ENCODE results near the gene CBR4. TPM values are rescaled to one million over a fixed set of nuclear protein-coding genes. Genes with fewer than 3 reads are reported as not detected.

Gene CBR4
- total RNA-seq, 1 experiment from 2014 or later, result 12.6 TPM

DNA sequence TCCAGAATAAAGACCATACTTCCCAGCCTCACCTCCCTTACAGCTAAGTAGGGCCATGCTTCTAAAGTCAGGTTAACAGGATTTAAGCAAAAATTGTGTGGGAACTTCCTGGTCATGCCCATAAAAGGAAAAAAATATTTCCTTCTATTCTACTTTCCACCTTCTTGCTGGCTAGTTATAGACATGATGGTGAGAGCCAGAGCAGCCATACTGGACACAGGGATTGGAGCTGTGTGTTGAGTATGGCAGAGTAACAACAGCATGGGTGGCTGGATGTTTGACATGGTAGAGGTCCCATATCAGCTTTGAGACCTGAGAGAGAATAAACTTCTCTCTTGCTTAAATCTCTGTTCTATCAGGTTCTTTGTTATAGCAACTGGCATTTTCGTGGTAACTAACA lies 15.1 kb upstream of the CBR4 start:
- H3K4me3 ChIP-seq (ENCODE audit: low read length), result no peak overlapping the region
- H3K4me2 ChIP-seq (ENCODE audit: low read length), result no peak overlapping the region
- no peaks in the 10 kb centered on the region for H3K79me2 ChIP-seq (ENCODE audit: low read length)
- POLR2A ChIA-PET (ENCODE audit: unreplicated experiment), result no interaction called here
- intact Hi-C loops (cut with micrococcal nuclease), result loop anchor here (1.0 to 5.0 kb wide), 2 partner anchors 47 to 461 kb away; no protein-coding TSS in a partner anchor
- ATAC-seq (no peak), DNase-seq (no peak)
- BruUV-seq (replicated peaks), result no TSS peak
- no peaks in the 10 kb centered on the region for H3F3A ChIP-seq (ENCODE audit: low read length, unreplicated experiment)
- no peaks in the 10 kb centered on the region for H3K27me3 ChIP-seq (ENCODE audit: low read length)
- no peak overlapping the region for H2AFZ ChIP-seq (ENCODE audit: low read length)
- no peaks in the 10 kb centered on the region for H3K36me3 ChIP-seq (ENCODE audit: low read depth, low read length)
- H3K9me2 ChIP-seq (replicated peaks; ENCODE audit: low read length), result no peaks in the 10 kb centered on the region
- peaks cover 11% of the 10 kb centered on the region for H3K4me1 ChIP-seq (ENCODE audit: insufficient read depth, low read length)
- no peaks in the 10 kb centered on the region for H4K20me1 ChIP-seq (ENCODE audit: low read length)
- CTCF ChIA-PET, result interaction anchor here (0.7 kb wide), 1 partner anchor 464 kb away, joined by 5 read pairs; no protein-coding TSS in a partner anchor
- H3K9ac ChIP-seq (ENCODE audit: low read length), result no peak overlapping the region
- no peaks in the 10 kb centered on the region for H3K9me3 ChIP-seq (ENCODE audit: low read length)
- no peak for TF ChIP-seq EZH2phosphoT487 (IDR thresholded peaks at IDR 0.05; ENCODE audit: borderline replicate concordance, low read length)
- no peak for TF ChIP-seq EZH2 (IDR thresholded peaks at IDR 0.05; ENCODE audit: low read length, unreplicated experiment)
- TF ChIP-seq, protein P1, sequence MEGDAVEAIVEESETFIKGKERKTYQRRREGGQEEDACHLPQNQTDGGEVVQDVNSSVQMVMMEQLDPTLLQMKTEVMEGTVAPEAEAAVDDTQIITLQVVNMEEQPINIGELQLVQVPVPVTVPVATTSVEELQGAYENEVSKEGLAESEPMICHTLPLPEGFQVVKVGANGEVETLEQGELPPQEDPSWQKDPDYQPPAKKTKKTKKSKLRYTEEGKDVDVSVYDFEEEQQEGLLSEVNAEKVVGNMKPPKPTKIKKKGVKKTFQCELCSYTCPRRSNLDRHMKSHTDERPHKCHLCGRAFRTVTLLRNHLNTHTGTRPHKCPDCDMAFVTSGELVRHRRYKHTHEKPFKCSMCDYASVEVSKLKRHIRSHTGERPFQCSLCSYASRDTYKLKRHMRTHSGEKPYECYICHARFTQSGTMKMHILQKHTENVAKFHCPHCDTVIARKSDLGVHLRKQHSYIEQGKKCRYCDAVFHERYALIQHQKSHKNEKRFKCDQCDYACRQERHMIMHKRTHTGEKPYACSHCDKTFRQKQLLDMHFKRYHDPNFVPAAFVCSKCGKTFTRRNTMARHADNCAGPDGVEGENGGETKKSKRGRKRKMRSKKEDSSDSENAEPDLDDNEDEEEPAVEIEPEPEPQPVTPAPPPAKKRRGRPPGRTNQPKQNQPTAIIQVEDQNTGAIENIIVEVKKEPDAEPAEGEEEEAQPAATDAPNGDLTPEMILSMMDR (conservative IDR thresholded peaks at IDR 0.05; ENCODE audit: low read depth, low read length), result no peak
- no peak overlapping the region for H3K27ac ChIP-seq (ENCODE audit: low read length)

DNA sequence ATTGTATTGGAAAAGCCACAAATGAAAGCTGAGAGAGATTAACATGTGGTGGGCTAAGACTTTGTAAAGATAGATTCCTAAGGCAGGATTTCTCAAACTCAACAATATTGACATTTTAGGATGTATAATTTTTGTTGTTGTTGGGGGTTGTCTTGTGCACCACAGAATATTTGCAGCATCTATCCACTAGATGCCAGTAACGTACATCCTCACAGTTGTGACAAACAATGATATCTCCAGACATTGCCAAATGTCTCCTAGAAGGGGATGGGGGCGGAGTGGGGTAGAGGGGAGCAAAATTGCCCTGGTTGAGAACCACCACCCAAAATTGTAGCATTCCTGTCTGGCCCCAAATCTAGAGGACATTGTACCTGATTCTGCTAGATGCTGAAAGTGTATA lies 14.7 kb upstream of the CBR4 start:
- H3K4me2 ChIP-seq (ENCODE audit: low read length), result no peak overlapping the region
- TF ChIP-seq, protein P1 (conservative IDR thresholded peaks at IDR 0.05; ENCODE audit: low read depth, low read length), result peak; percentile 78
- TF ChIP-seq EZH2 (IDR thresholded peaks at IDR 0.05; ENCODE audit: low read length, unreplicated experiment), result no peak
- ChIA-PET POLR2A (ENCODE audit: unreplicated experiment) (no interaction called here), CTCF (interaction anchor here (0.6 to 0.7 kb wide), 2 partner anchors 80 to 464 kb away, joined by 3 to 5 read pairs; no protein-coding TSS in a partner anchor)
- no peak overlapping the region for H3K9ac ChIP-seq (ENCODE audit: low read length)
- H2AFZ ChIP-seq (ENCODE audit: low read length), result no peak overlapping the region
- no peaks in the 10 kb centered on the region for H4K20me1 ChIP-seq (ENCODE audit: low read length)
- no peaks in the 10 kb centered on the region for H3K79me2 ChIP-seq (ENCODE audit: low read length)
- intact Hi-C loops (cut with micrococcal nuclease), result loop anchor here (1.0 to 5.0 kb wide), 3 partner anchors 48 to 462 kb away; partner anchors contain the start of gene SH3RF1
- H3K4me3 ChIP-seq (ENCODE audit: low read length), result no peak overlapping the region
- BruUV-seq (replicated peaks), result no TSS peak
- no peaks in the 10 kb centered on the region for H3K9me2 ChIP-seq (replicated peaks; ENCODE audit: low read length)
- H3K4me1 ChIP-seq (ENCODE audit: insufficient read depth, low read length), result peaks cover 7% of the 10 kb centered on the region; the same call in 1 of the 2 replicates
- no peak overlapping the region for H3K27ac ChIP-seq (ENCODE audit: low read length)
- no peaks in the 10 kb centered on the region for H3K27me3 ChIP-seq (ENCODE audit: low read length)
- ATAC-seq (peak; percentile 84), DNase-seq (peak; percentile 68)
- no peaks in the 10 kb centered on the region for H3K9me3 ChIP-seq (ENCODE audit: low read length)
- H3K36me3 ChIP-seq (ENCODE audit: low read depth, low read length), result no peaks in the 10 kb centered on the region
- H3F3A ChIP-seq (ENCODE audit: low read length, unreplicated experiment), result no peaks in the 10 kb centered on the region

DNA sequence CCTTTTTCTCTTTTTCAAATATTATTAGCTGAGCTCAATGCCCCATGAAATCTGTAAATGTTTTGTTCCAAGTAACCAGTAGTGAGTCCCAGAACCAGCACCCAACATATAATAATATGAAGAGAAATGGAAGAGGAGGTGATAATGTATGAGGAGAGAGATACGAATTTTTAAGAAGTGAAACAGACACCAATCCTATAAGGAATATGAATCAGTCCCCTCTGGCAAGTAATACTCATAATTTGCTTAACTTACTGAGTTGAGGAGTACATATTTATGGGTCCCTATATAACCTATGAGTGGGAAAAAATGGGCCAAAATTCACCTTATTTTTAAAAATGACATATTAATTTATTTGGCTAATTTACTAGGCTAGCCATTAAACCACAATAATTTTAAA lies 8.4 kb upstream of the CBR4 start:
- Histone ChIP-seq H3F3A (ENCODE audit: low read length, unreplicated experiment) (peaks cover 4% of the 10 kb centered on the region), H4K20me1 (ENCODE audit: low read length) (no peaks in the 10 kb centered on the region), H3K27me3 (ENCODE audit: low read length) (no peaks in the 10 kb centered on the region), H3K9me3 (ENCODE audit: low read length) (no peaks in the 10 kb centered on the region), H3K36me3 (ENCODE audit: low read depth, low read length) (no peaks in the 10 kb centered on the region), H3K4me2 (ENCODE audit: low read length) (no peak overlapping the region), H3K4me1 (ENCODE audit: insufficient read depth, low read length) (peaks cover 45% of the 10 kb centered on the region), H2AFZ (ENCODE audit: low read length) (no peak overlapping the region), H3K4me3 (ENCODE audit: low read length) (no peak overlapping the region), H3K9me2 (replicated peaks; ENCODE audit: low read length) (no peaks in the 10 kb centered on the region), H3K27ac (ENCODE audit: low read length) (no peak overlapping the region), H3K79me2 (ENCODE audit: low read length) (peaks cover 7% of the 10 kb centered on the region), H3K9ac (ENCODE audit: low read length) (no peak overlapping the region)
- no peak for TF ChIP-seq EZH2phosphoT487 (IDR thresholded peaks at IDR 0.05; ENCODE audit: borderline replicate concordance, low read length)
- TF ChIP-seq, protein P1 (conservative IDR thresholded peaks at IDR 0.05; ENCODE audit: low read depth, low read length), result no peak
- no peak for TF ChIP-seq EZH2 (IDR thresholded peaks at IDR 0.05; ENCODE audit: low read length, unreplicated experiment)
- peak; percentile 52 for DNase-seq
- no peak for ATAC-seq
- intact Hi-C loops (cut with micrococcal nuclease), result no loop called here
- CTCF ChIA-PET, result no interaction called here
- POLR2A ChIA-PET (ENCODE audit: unreplicated experiment), result no interaction called here
- no TSS peak for BruUV-seq (replicated peaks)

All from PC-3 (cell line).